Smooth muscle cell (in vitro differentiated cells): ENCODE data around the gene MCM9. TPM values are rescaled to one million over a fixed set of nuclear protein-coding genes. Genes with fewer than 3 reads are reported as not detected.
A peak's percentile ranks its signal among the peaks of the same experiment; 100 is the strongest.

Source experiments
- DNase-seq: peaks from one replicate; lab custom pipeline; 2025; ENCODE audit not compliant: unreplicated experiment; lab: John Stamatoyannopoulos, UW
- H2AFZ ChIP-seq: fragments of 200-600 bp; sonication (generic); 2 replicates; pipeline ENCODE4 v1.6.0; 2016; ENCODE audit warnings: antibody characterized with exemption, low read depth, mild to moderate bottlenecking
- H3F3A ChIP-seq: fragments of 200-600 bp; sonication (generic); 2 replicates; pipeline ENCODE4 v1.6.0; 2017; ENCODE audit warnings: antibody characterized with exemption, low read depth
- H3K27ac ChIP-seq: fragments of 200-600 bp; sonication (generic); 2 replicates; pipeline ENCODE4 v1.5.1; 2016; ENCODE audit warnings: low read depth, mild to moderate bottlenecking
- H3K27me3 ChIP-seq: fragments of 200-600 bp; sonication (generic); 2 replicates; pipeline ENCODE4 v1.6.1; 2016; ENCODE audit warnings: low read depth, mild to moderate bottlenecking
- H3K36me3 ChIP-seq: fragments of 200-600 bp; sonication (generic); 2 replicates; pipeline ENCODE4 v1.5.1; 2016; ENCODE audit warnings: low read depth
- H3K4me1 ChIP-seq: fragments of 200-600 bp; sonication (generic); 2 replicates; pipeline ENCODE4 v1.5.1; 2016; ENCODE audit warnings: low read depth
- H3K4me2 ChIP-seq: fragments of 200-600 bp; sonication (generic); 2 replicates; pipeline ENCODE4 v1.6.0; 2016; ENCODE audit warnings: mild to moderate bottlenecking
- H3K4me3 ChIP-seq: fragments of 200-600 bp; sonication (generic); 2 replicates; pipeline ENCODE4 v1.5.1; 2016; ENCODE audit warnings: mild to moderate bottlenecking
- H3K79me2 ChIP-seq: fragments of 200-600 bp; sonication (generic); 2 replicates; pipeline ENCODE4 v1.6.0; 2016; ENCODE audit warnings: low read depth, mild to moderate bottlenecking
- H3K9ac ChIP-seq: fragments of 200-600 bp; sonication (generic); 2 replicates; pipeline ENCODE4 v1.6.0; 2016; ENCODE audit warnings: low read depth
- H3K9me3 ChIP-seq: fragments of 200-600 bp; sonication (generic); replicated peaks from 2 replicates; pipeline ENCODE4 v1.5.1; 2016; ENCODE audit warnings: low read depth
- H4K20me1 ChIP-seq: fragments of 200-600 bp; sonication (generic); 2 replicates; pipeline ENCODE4 v1.6.0; 2016; ENCODE audit warnings: low read depth
- CTCF ChIP-seq: fragments of 200-600 bp; sonication (generic); IDR thresholded peaks from 2 replicates; pipeline ENCODE4 v1.5.1; 2017; ENCODE audit warnings: borderline replicate concordance, mild to moderate bottlenecking, antibody characterized with exemption; ENCODE audit not compliant: insufficient read depth, poor library complexity, severe bottlenecking
- WGBS: methylation state at CpG from one replicate; pipeline ENCODE4 v1.1.7; 2016; ENCODE audit warnings: low lambda C conversion rate; 5-methylcytosine and 5-hydroxymethylcytosine counted together
- polyA plus RNA-seq: library from polyadenylated mRNA; unstranded; fragments of >200 nt; fragmentation: Nextera tagmentation; extraction: Ambion mirVana; gene quantifications from 2 replicates; pipeline ENCODE4 v1.2.1, GENCODE V29; 2016
- total RNA-seq: library from RNA; depleted of rRNA; stranded (reverse); fragments of >200 nt; gene quantifications from 2 replicates; pipeline ENCODE4 v1.2.3, GENCODE V29; 2014

The MCM9 gene
- total and polyA plus RNA-seq, 2 experiments from 2014 or later: 3.8 to 7.8 TPM

- Histone ChIP-seq H3K4me3 (no peak overlapping the region), H2AFZ (no peak overlapping the region), H3K9me3 (no peaks in the 10 kb centered on the region), H3K79me2 (no peaks in the 10 kb centered on the region), H3K4me1 (peaks cover 6% of the 10 kb centered on the region), H3K36me3 (no peaks in the 10 kb centered on the region), H3F3A (no peaks in the 10 kb centered on the region), H4K20me1 (no peaks in the 10 kb centered on the region), H3K4me2 (no peak overlapping the region), H3K27me3 (no peaks in the 10 kb centered on the region), H3K27ac (no peak overlapping the region), H3K9ac (no peak overlapping the region)
- no peak for TF ChIP-seq CTCF
- WGBS: 75% methylated on average over 3 of the region's 3 CpGs
- no peak for DNase-seq
These were observed 30.4 kb upstream of the MCM9 start for GRCh38 chr6:118965371-118965770.

DNA sequence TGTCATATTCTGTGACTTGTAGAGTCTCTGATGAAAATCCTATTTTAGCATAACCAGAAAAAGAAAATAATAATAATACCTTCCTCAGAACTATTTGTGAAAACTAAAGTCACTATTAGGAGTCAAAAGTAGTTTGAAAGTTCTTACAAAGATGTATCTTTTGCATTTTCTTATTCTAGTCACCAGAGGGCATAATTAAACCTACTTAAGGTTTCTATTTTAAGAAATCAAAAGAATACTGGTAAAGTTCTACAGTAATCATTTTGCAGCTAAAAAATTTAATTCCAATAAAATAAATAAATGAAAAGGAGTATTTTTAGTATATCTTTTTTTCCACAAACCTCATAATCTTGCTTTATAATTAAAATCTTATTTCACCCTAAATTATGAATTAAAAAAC, 28.0 kb upstream of the MCM9 start:
- no peak overlapping the region for H3K9ac ChIP-seq
- no peaks in the 10 kb centered on the region for H3K27me3 ChIP-seq
- H3K9me3 ChIP-seq: no peaks in the 10 kb centered on the region
- H3K27ac ChIP-seq: no peak overlapping the region
- H3K4me1 ChIP-seq: peaks cover 6% of the 10 kb centered on the region
- no peaks in the 10 kb centered on the region for H4K20me1 ChIP-seq
- no peaks in the 10 kb centered on the region for H3K36me3 ChIP-seq
- no peak overlapping the region for H2AFZ ChIP-seq
- no peaks in the 10 kb centered on the region for H3K79me2 ChIP-seq
- no peak overlapping the region for H3K4me3 ChIP-seq
- no peak for DNase-seq
- peak; percentile 36 for TF ChIP-seq CTCF
- no peaks in the 10 kb centered on the region for H3F3A ChIP-seq
- H3K4me2 ChIP-seq: no peak overlapping the region

- DNase-seq: no peak
- TF ChIP-seq CTCF: no peak
- no peaks in the 10 kb centered on the region for H3K27me3 ChIP-seq
- H3K9ac ChIP-seq: no peak overlapping the region
- H3K4me2 ChIP-seq: no peak overlapping the region
- no peaks in the 10 kb centered on the region for H3K9me3 ChIP-seq
- H3K4me3 ChIP-seq: no peak overlapping the region
- no peaks in the 10 kb centered on the region for H3K79me2 ChIP-seq
- no peaks in the 10 kb centered on the region for H3K36me3 ChIP-seq
- no peaks in the 10 kb centered on the region for H4K20me1 ChIP-seq
- H2AFZ ChIP-seq: no peak overlapping the region
- peaks cover 6% of the 10 kb centered on the region for H3K4me1 ChIP-seq
- H3K27ac ChIP-seq: no peak overlapping the region
- 96% methylated on average over 4 of the region's 4 CpGs for WGBS
- no peaks in the 10 kb centered on the region for H3F3A ChIP-seq
These were observed 24.9 kb upstream of the MCM9 start for GRCh38 chr6:118959903-118960302.

DNA sequence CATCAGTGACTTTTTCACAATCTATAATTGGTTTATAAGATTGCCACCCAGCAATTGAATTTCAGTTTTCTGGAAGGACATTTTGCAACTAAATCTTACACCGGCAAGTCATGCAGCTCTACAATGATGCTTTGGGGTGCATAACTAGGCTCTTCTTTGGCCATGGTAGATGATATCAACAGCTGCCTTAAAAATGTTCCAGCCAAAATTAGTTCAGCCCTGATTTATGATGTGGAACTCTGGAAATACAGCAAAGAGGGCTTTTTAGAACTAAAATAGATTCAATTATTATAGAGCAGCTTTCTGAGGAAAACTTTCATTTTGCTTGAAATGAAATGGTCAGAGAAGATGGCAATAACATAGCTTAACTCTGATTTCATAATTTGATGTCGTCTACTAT, 18.4 kb upstream of the MCM9 start:
- H4K20me1 ChIP-seq: no peaks in the 10 kb centered on the region
- no peaks in the 10 kb centered on the region for H3K36me3 ChIP-seq
- no peak overlapping the region for H2AFZ ChIP-seq
- no peak overlapping the region for H3K27ac ChIP-seq
- WGBS: 96% methylated on average over 2 of the region's 2 CpGs
- no peaks in the 10 kb centered on the region for H3K27me3 ChIP-seq
- no peak for DNase-seq
- TF ChIP-seq CTCF: no peak
- H3K9ac ChIP-seq: no peak overlapping the region
- H3K4me2 ChIP-seq: no peak overlapping the region
- no peaks in the 10 kb centered on the region for H3K9me3 ChIP-seq
- no peak overlapping the region for H3K4me3 ChIP-seq
- no peaks in the 10 kb centered on the region for H3K79me2 ChIP-seq
- no peaks in the 10 kb centered on the region for H3F3A ChIP-seq
- H3K4me1 ChIP-seq: no peaks in the 10 kb centered on the region
